GM13977 (cell line): ENCODE data around the gene BAIAP2.

Experiments
- DNase-seq: peaks from one replicate; pipeline ENCODE4 v3.0.0; 2012; ENCODE audit warnings: low spot score
- in situ Hi-C: fragments of 300-500 bp; cut with MboI; formaldehyde crosslinking; loops from one replicate; pipeline ENCODE4 v1.12.0; 2022; ENCODE audit warnings: low sequenced_read_pairs, low pct_unique_long_range_greater_than_20kb, mixed read lengths, inconsistent platforms; ENCODE audit not compliant: unreplicated experiment
- TF ChIP-seq, protein P1 (sequence below): IDR thresholded peaks from 2 replicates; pipeline ENCODE4 v1.5.1; 2012; ENCODE audit warnings: mild to moderate bottlenecking, control low read depth; ENCODE audit not compliant: insufficient read depth; ENCODE audit errors: extremely low read depth, missing control alignments

Gene BAIAP2

DNA sequence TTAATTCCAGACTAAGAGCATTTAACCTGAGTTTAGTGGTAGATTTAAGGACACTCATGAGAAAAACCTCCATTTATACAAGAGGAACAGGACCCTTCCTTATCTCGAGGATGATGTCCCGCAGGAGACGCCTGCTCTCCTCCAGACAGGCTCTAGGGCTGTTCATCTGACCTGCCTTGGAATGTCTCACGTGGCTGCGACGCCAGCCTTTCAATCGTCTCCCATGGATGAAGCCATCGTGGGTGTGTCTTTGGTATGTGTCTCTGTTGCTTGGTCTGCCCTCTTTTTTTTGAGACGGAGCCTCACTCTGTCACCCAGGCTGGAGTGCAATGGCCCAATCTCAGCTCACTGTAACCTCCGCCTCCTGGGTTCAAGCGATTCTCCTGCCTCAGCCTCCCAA is 26.8 kb upstream of the BAIAP2 start:
- DNase-seq: no peak
- TF ChIP-seq, protein P1, sequence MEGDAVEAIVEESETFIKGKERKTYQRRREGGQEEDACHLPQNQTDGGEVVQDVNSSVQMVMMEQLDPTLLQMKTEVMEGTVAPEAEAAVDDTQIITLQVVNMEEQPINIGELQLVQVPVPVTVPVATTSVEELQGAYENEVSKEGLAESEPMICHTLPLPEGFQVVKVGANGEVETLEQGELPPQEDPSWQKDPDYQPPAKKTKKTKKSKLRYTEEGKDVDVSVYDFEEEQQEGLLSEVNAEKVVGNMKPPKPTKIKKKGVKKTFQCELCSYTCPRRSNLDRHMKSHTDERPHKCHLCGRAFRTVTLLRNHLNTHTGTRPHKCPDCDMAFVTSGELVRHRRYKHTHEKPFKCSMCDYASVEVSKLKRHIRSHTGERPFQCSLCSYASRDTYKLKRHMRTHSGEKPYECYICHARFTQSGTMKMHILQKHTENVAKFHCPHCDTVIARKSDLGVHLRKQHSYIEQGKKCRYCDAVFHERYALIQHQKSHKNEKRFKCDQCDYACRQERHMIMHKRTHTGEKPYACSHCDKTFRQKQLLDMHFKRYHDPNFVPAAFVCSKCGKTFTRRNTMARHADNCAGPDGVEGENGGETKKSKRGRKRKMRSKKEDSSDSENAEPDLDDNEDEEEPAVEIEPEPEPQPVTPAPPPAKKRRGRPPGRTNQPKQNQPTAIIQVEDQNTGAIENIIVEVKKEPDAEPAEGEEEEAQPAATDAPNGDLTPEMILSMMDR: no peak
- in situ Hi-C loops: no loop called here

GRCh38 chr17:81009136-81009535 is 25.8 kb upstream of the BAIAP2 start:
- DNase-seq: no peak
- TF ChIP-seq, protein P1: no peak
- in situ Hi-C loops: no loop called here

DNA sequence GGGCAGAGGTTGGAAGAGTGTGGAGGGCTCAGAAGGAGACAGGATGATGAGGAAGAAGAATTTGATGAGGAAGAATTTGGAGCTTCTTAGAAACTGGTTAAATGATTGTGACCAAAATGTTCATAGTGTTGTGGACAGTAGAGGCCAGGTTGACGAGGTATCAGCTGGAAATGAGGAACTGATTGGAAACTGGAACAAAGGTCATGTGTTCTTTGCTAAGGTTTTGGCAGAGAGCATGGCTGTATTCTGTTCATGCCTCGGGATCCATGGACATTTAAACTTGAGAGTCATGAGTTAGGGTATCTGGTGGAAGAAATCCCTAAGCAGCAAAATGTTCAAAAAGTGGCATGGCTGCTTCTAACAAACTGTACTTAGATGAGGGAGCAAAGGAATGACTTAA is 24.0 kb upstream of the BAIAP2 start:
- TF ChIP-seq, protein P1: no peak
- DNase-seq: no peak
- in situ Hi-C loops: no loop called here

DNA sequence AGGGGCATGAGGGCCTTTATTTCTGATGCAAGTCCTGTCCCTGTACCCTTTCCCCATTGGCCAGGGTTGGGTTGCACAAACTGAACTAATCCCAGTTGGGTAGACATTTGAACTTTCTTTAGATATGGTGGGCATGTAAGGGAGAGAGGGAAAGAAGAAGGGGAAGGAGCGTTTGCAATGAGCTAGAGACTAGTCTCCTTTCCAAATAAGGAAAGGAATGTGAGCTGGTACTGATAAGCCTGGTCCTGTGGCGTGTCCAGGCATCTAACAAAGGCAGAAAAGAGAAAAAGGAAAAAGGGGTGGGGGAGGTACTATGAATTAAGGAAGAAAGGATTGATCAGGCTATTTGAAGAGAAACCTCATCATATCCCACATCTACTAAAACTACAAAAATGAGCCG is 23.0 kb upstream of the BAIAP2 start:
- in situ Hi-C loops: no loop called here
- DNase-seq: no peak
- TF ChIP-seq, protein P1: no peak

GRCh38 chr17:81012574-81013447 is 22.1 kb upstream of the BAIAP2 start:
- DNase-seq: no peak
- in situ Hi-C loops: no loop called here
- TF ChIP-seq, protein P1: no peak

GRCh38 chr17:81013642-81014041 is 21.3 kb upstream of the BAIAP2 start:
- TF ChIP-seq, protein P1: no peak
- in situ Hi-C loops: no loop called here
- no peak for DNase-seq
